ENCODE data around the gene TJAP1.
"Not testable (repeated sequence)": the region's sequence is repeated elsewhere in the genome, so short reads cannot be mapped to it uniquely, and the experiment has no call there.

Gene TJAP1

DNA sequence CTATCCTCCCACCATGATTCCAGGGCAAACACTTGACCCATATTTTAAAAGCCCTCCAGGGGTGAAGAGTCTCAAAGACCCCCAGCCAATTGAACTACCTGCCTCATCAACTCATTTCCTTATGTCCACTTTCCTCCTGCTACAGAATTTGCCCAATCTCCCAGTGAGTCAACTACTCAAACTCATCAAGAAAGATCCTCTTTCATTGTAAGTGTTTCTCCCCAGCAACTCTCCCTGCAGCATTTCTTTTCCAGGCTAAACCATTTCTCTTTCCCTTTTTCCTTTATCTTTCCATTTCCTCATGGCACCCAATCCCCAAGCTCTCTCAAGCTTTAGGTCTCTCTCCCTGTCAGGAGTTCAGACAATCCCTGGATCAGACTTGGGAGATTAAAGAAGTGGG lies 23.5 kb upstream of the TJAP1 start:
- DNase-seq (ENCODE audit: low read depth in 1 of 2, low spot score in 1 of 2), result no peak

GRCh38 chr6:43454290-43454695 lies 23.1 kb upstream of the TJAP1 start:
- DNase-seq (ENCODE audit: low read depth in 1 of 2, low spot score in 1 of 2), result peak; percentile 38 to 51

GRCh38 chr6:43454696-43455530 lies 22.5 kb upstream of the TJAP1 start:
- DNase-seq (ENCODE audit: low read depth in 1 of 2, low spot score in 1 of 2), result peak in 1 of 2 donors; percentile 24

DNA sequence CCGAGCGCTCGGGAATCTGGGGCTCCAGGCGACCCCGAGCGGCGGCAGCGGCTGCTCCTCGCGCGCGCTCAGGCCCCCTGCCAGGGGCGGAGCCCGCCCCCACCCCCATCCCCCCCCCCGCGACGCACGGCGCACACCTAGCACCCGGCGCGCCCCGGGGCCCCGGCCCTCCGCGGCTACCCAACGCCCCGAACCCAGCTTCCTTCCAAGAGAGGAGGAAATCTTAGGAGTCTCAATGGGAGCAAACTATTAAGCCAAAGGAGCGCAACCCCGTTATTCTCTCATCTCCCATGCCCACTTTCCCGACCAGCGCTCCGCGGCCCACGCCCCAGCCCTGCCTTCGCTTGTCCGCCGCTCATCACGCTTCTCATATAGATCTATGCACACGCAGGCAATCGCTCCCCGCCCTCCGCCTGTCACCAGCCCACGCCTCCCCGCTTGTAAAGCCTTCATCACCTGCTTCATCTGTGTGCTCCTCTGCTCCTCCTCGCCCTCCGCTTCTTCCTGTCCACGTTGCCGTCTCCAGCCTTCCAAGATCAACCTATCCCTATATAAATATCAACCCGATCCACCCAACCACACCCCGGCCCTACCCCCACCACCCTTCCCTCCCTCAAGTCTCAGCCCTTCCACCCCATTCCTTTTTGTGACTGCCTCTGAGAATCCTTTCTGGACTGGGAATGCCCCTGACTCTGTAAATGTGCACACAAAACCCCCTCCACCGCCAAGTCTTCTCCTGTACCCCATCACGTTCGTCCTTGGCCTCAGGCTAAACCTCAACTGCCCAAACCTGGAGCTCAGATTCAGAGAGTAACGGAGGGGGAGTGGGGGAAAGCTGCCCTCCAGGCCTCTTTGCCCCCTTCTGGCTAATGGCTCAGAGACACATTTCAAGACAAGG lies 21.6 kb upstream of the TJAP1 start, which contains the start of gene DLK2:
Gene DLK2 (minus strand): TSS at position 18 of the 898 bp plus-strand sequence. CDS start 723 bp downstream, outside the sequence.
- peak; percentile 14 to 23 for DNase-seq (ENCODE audit: low read depth in 1 of 2, low spot score in 1 of 2)

DNA sequence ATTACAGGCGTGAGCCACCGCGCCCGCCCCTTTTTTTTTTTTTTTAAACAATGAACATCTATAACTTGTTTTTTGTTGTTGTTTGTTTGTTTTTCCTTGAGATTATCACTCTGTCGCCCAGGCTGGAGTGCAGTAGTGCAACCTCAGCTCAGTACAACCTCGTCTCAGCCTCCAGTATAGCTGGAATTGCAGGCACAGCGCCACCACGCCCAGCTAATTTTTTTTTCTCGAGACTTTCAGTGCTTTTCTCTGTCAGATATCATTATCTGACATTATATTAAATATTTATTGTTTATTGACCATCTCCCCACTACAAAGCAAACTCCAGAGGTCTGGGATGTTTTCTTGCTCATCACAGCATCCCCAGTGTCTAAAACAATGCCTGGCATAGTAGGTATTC lies 19.7 kb upstream of the TJAP1 start:
- DNase-seq (ENCODE audit: low read depth in 1 of 2, low spot score in 1 of 2), result no peak

GRCh38 chr6:43458154-43458553 lies 19.2 kb upstream of the TJAP1 start:
- DNase-seq (ENCODE audit: low read depth in 1 of 2, low spot score in 1 of 2), result not testable (repeated sequence)

DNA sequence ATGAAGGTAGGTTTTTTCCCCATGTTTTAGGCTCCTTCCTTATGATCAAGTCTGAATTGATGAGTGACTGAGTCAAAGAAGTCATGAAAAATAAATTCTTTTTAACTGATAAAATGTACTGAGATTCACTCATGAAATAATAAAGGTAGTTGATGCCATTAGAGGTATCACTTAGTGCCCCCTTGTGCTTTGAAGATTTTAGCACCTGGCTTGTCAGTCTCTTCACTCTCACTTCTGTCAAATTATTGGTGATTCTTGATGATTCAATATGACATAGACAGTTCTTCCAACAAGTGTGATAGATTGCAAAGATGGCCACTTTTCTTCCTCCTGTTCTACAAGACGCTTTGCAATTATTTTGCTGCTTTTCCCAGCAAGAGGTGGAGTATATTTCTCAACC lies 17.8 kb upstream of the TJAP1 start:
- DNase-seq (ENCODE audit: low read depth in 1 of 2, low spot score in 1 of 2), result no peak

- DNase-seq (ENCODE audit: low read depth in 1 of 2, low spot score in 1 of 2), result no peak
Measured at GRCh38 chr6:43460032-43460431, 17.3 kb upstream of the TJAP1 start.

- no peak for DNase-seq (ENCODE audit: low read depth in 1 of 2, low spot score in 1 of 2)
Measured at GRCh38 chr6:43461936-43462335, 15.4 kb upstream of the TJAP1 start.

DNA sequence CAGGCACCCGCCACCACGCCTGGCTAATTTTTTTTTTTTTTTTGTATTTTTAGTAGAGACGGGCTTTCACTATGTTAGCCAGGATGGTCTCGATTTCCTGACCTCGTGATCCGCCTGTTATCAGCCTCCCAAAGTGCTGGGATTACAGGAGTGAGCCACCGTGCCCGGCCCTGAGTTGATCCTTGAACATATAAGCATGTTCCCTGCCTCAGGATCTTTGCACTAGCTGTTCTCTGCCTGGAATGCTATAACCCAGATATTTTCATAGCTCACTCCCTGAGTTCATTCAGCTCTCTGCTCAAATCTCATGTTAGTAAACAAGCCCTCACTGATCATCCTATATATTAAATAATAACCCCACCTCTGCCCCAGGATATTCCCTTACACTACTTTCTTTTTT lies 13.0 kb upstream of the TJAP1 start:
- no peak for DNase-seq (ENCODE audit: low read depth in 1 of 2, low spot score in 1 of 2)

- DNase-seq (ENCODE audit: low read depth in 1 of 2, low spot score in 1 of 2), result no peak
Measured at GRCh38 chr6:43465948-43466347, 11.4 kb upstream of the TJAP1 start.

DNA sequence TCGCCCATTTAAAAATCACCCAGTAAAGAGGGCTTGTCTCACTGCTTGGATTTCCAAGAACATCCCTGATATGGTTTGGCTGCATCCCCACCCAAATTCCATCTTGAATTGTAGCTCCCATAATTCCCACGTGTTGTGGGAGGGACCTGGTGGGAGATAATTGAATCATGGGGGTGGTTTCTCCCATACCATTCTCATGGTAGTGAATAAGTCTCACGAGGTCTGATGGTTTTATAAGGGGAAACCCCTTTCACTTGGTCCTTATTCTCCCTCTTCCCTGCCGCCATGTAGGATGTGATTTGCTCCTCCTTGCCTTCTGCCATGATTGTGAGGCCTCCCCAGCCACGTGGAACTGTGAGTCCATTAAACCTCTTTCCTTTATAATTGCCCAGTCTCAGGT lies 10.1 kb upstream of the TJAP1 start:
- DNase-seq (ENCODE audit: low read depth in 1 of 2, low spot score in 1 of 2), result not testable (repeated sequence)

GRCh38 chr6:43467752-43468151 lies 9.6 kb upstream of the TJAP1 start:
- no peak for DNase-seq (ENCODE audit: low read depth in 1 of 2, low spot score in 1 of 2)

- DNase-seq (ENCODE audit: low read depth in 1 of 2, low spot score in 1 of 2), result no peak
Measured at GRCh38 chr6:43468240-43468639, 9.1 kb upstream of the TJAP1 start.

- no peak for DNase-seq (ENCODE audit: low read depth in 1 of 2, low spot score in 1 of 2)
Measured at GRCh38 chr6:43468748-43469681, 8.4 kb upstream of the TJAP1 start.

GRCh38 chr6:43469947-43470346 lies 7.4 kb upstream of the TJAP1 start:
- DNase-seq (ENCODE audit: low read depth in 1 of 2, low spot score in 1 of 2), result no peak

- no peak for DNase-seq (ENCODE audit: low read depth in 1 of 2, low spot score in 1 of 2)
Measured at GRCh38 chr6:43471399-43471798, 6.0 kb upstream of the TJAP1 start.

GRCh38 chr6:43472515-43472914 lies 4.9 kb upstream of the TJAP1 start:
- no peak for DNase-seq (ENCODE audit: low read depth in 1 of 2, low spot score in 1 of 2)

GRCh38 chr6:43475516-43475915 lies 1.9 kb upstream of the TJAP1 start:
- no peak for DNase-seq (ENCODE audit: low read depth in 1 of 2, low spot score in 1 of 2)

DNA sequence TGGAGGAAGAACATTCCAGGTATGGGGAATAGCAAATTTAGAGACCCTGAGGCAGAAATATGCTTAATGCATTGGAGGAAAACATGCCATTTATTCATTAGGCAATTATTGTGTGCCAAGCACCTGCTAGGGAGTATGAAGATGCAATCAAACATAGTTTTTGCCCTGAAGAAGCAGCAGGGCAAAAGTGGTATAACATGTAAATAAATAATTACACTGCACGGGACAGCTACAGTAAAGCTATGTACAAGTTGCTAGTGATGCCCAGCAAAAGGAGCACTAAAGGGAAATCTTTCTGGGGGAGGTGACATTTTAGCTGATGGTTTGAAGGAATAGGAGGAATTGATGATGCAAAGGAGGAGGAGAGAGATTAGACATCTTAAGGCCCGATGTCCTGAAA lies 624 bp upstream of the TJAP1 start:
- DNase-seq (ENCODE audit: low read depth in 1 of 2, low spot score in 1 of 2), result no peak

GRCh38 chr6:43478008-43478372 lies 620 bp downstream of the TJAP1 start:
- no peak for DNase-seq (ENCODE audit: low read depth in 1 of 2, low spot score in 1 of 2)
